HCT116 (cell line): ENCODE results near the gene PRODH. TPM values are rescaled to one million over a fixed set of nuclear protein-coding genes. Genes with fewer than 3 reads are reported as not detected.
"Not testable (repeated sequence)": the region's sequence is repeated elsewhere in the genome, so short reads cannot be mapped to it uniquely, and the experiment has no call there.

ENCODE experiments used
- ATAC-seq: fragments of 200-7000 bp; cut with Tn5 transposase; 2 replicates; pipeline ENCODE4 v1.9.1; 2020; ENCODE audit warnings: mild to moderate bottlenecking, moderate library complexity
- BruUV-seq: library from RNA; stranded (reverse); fragments of 400-500 nt; replicated peaks from 2 replicates; lab custom pipeline; 2021; lab: Mats Ljungman, UMichigan
- CTCF ChIA-PET: fragments of 300-600 bp; sonication (Branson Sonifier 250); formaldehyde crosslinking; loops from one replicate; lab custom pipeline; 2021; ENCODE audit warnings: antibody characterized with exemption; lab: Charles Lee
- POLR2A ChIA-PET: fragments of 300-600, 350-600 bp; sonication (Branson Sonifier 250); formaldehyde crosslinking; loops from one replicate; lab custom pipeline; 2021; ENCODE audit warnings: antibody characterized with exemption; lab: Charles Lee
- RAD21 ChIA-PET, 2 experiments: fragments of 300-600 bp; sonication (Branson Sonifier 250); formaldehyde crosslinking; loops; one replicate each; lab custom pipeline; 2023; ENCODE audit warnings: low total read pairs in 2 of 2; ENCODE audit not compliant: uncharacterized antibody in 2 of 2, unreplicated experiment in 2 of 2, low non-redundant PET in 1 of 2; lab: Charles Lee
- DNase-seq: peaks from one replicate; pipeline ENCODE4 v3.0.0-alpha.2; 2010; ENCODE audit warnings: low read depth, low spot score
- H2AFZ ChIP-seq: fragments of 200-600 bp; shearing (Covaris generic), sonication (generic); 2 replicates; pipeline ENCODE4 v1.6.1; 2017; ENCODE audit warnings: low read depth, mixed run types, mixed read lengths, antibody characterized with exemption, low read length; ENCODE audit not compliant: poor library complexity, severe bottlenecking
- H3K27ac ChIP-seq: 2 replicates; pipeline ENCODE4 v1.5.1; 2012; ENCODE audit warnings: low read depth, low read length
- H3K27me3 ChIP-seq: fragments of 200-600 bp; sonication (generic); 2 replicates; pipeline ENCODE4 v1.6.1; 2016; ENCODE audit warnings: mixed run types, low read length, mixed read lengths; ENCODE audit not compliant: insufficient read depth
- H3K36me3 ChIP-seq, 2 experiments: fragments of 200-500 bp in 1 of 2; fragments of 200-600 bp in 1 of 2; sonication (Bioruptor generic) in 1 of 2; sonication (generic) in 1 of 2; 2 replicates each; pipeline versions ENCODE4 v1.5.1 to v1.6.1; 2014 to 2016; ENCODE audit warnings: low read length in 2 of 2, inconsistent platforms in 1 of 2, mixed read lengths in 1 of 2, mixed run types in 1 of 2; ENCODE audit not compliant: insufficient read depth in 2 of 2, control insufficient read depth in 1 of 2
- H3K4me1 ChIP-seq, 2 experiments: fragments of 200-600 bp in 1 of 2; sonication (generic) in 1 of 2; 2 replicates each; pipeline versions ENCODE4 v1.5.1 to v1.6.1; 2012 to 2017; ENCODE audit warnings: low read length in 2 of 2, inconsistent platforms in 1 of 2, mild to moderate bottlenecking in 1 of 2, mixed read lengths in 1 of 2, mixed run types in 1 of 2, moderate library complexity in 1 of 2; ENCODE audit not compliant: insufficient read depth in 2 of 2, control insufficient read depth in 1 of 2
- H3K4me2 ChIP-seq: fragments of 200-600 bp; sonication (generic); 2 replicates; pipeline ENCODE4 v1.6.1; 2017; ENCODE audit warnings: mixed run types, low read length, mixed read lengths
- H3K4me3 ChIP-seq, 2 experiments: fragments of 200-600 bp in 1 of 2; sonication (generic) in 1 of 2; replicated peaks in 1 of 2; 2 replicates each; pipeline ENCODE4 v1.5.1; 2011 to 2016; ENCODE audit warnings: low read length in 2 of 2, control low read depth in 1 of 2, low read depth in 1 of 2, mild to moderate bottlenecking in 1 of 2, mixed read lengths in 1 of 2, mixed run types in 1 of 2
- H3K79me2 ChIP-seq: fragments of 200-600 bp; sonication (generic); 2 replicates; pipeline ENCODE4 v1.6.1; 2017; ENCODE audit warnings: mild to moderate bottlenecking, mixed run types, low read length, moderate library complexity, mixed read lengths; ENCODE audit not compliant: insufficient read depth
- H3K9ac ChIP-seq: fragments of 200-600 bp; sonication (generic); 2 replicates; pipeline ENCODE4 v1.6.1; 2016; ENCODE audit warnings: low read length, mixed read lengths
- H3K9me2 ChIP-seq: fragments of 200-600 bp; sonication (generic), shearing (Covaris generic); 2 replicates; pipeline ENCODE4 v1.6.1; 2017; ENCODE audit warnings: mixed run types, mild to moderate bottlenecking, moderate library complexity; ENCODE audit not compliant: insufficient read depth
- H3K9me3 ChIP-seq, 2 experiments: fragments of 200-500 bp in 1 of 2; fragments of 200-600 bp in 1 of 2; sonication (Bioruptor generic) in 1 of 2; sonication (generic) in 1 of 2; 2 replicates each; pipeline ENCODE4 v1.6.1; 2014 to 2017; ENCODE audit warnings: low read length in 2 of 2, mixed read lengths in 2 of 2, inconsistent platforms in 1 of 2, low read depth in 1 of 2, mild to moderate bottlenecking in 1 of 2, mixed run types in 1 of 2, moderate library complexity in 1 of 2; ENCODE audit not compliant: control insufficient read depth in 1 of 2, insufficient read depth in 1 of 2
- H4K20me1 ChIP-seq: fragments of 200-600 bp; sonication (generic), shearing (Covaris generic); 2 replicates; pipeline ENCODE4 v1.6.1; 2017; ENCODE audit warnings: mixed run types, mild to moderate bottlenecking, moderate library complexity; ENCODE audit not compliant: insufficient read depth
- REST ChIP-seq: IDR thresholded peaks from 2 replicates; pipeline ENCODE4 v1.6.1; 2012; ENCODE audit warnings: low read depth
- SP1 ChIP-seq: IDR thresholded peaks from 2 replicates; pipeline ENCODE4 v1.6.1; 2012; ENCODE audit warnings: low read depth
- TCF7L2 ChIP-seq: IDR thresholded peaks from 2 replicates; pipeline ENCODE4 v1.7.0; 2011; ENCODE audit warnings: borderline replicate concordance, inconsistent platforms; ENCODE audit not compliant: insufficient read depth, insufficient read length; ENCODE audit errors: extremely low read depth
- ZNF274 ChIP-seq: fragments of 200-500 bp; sonication (Bioruptor generic); IDR thresholded peaks from 2 replicates; pipeline ENCODE4 v1.6.1; 2014; ENCODE audit warnings: mild to moderate bottlenecking, low read depth, low read length, inconsistent platforms
- intact Hi-C: fragments of 100-400 bp; cut with micrococcal nuclease; formaldehyde crosslinking; loops from 2 replicates; pipeline ENCODE4 v1.10.0; 2022
- total RNA-seq: library from RNA; stranded (reverse); gene quantifications from one replicate; pipeline ENCODE4 v1.2.1, GENCODE V29; 2021; ENCODE audit not compliant: unreplicated experiment

PRODH gene
- total RNA-seq, 1 experiment from 2014 or later: 3.2 TPM

- TF ChIP-seq TCF7L2: no peak
- no peak for TF ChIP-seq ZNF274
- no peak for TF ChIP-seq SP1
- no peak for TF ChIP-seq REST
These were observed 10.6 kb downstream of the PRODH start (continued) for GRCh38 chr22:18925368-18926064.

- ATAC-seq, H3K27me3 ChIP-seq, H3K9me3 ChIP-seq, RAD21 ChIA-PET, H3K9me2 ChIP-seq, H2AFZ ChIP-seq, H4K20me1 ChIP-seq, CTCF ChIA-PET, H3K27ac ChIP-seq, BruUV-seq, DNase-seq, H3K4me2 ChIP-seq, H3K79me2 ChIP-seq, H3K4me3 ChIP-seq, intact Hi-C loops, POLR2A ChIA-PET, H3K9ac ChIP-seq, H3K4me1 ChIP-seq, H3K36me3 ChIP-seq: not testable (repeated sequence)
These were observed 15.7 kb downstream of the PRODH start for GRCh38 chr22:18920257-18920902.

- H3K4me3 ChIP-seq, H2AFZ ChIP-seq, H3K79me2 ChIP-seq, H3K9me2 ChIP-seq, H3K9me3 ChIP-seq, H3K9ac ChIP-seq, H3K27ac ChIP-seq, H3K4me2 ChIP-seq, DNase-seq, CTCF ChIA-PET, H3K27me3 ChIP-seq, ATAC-seq, BruUV-seq, intact Hi-C loops, H3K36me3 ChIP-seq, RAD21 ChIA-PET, POLR2A ChIA-PET, H4K20me1 ChIP-seq, H3K4me1 ChIP-seq: not testable (repeated sequence)
These were observed 18.3 kb downstream of the PRODH start for GRCh38 chr22:18917818-18918217.

- POLR2A ChIA-PET, BruUV-seq, H3K4me3 ChIP-seq, DNase-seq, H4K20me1 ChIP-seq, H2AFZ ChIP-seq, H3K9ac ChIP-seq, intact Hi-C loops, H3K4me1 ChIP-seq, H3K27me3 ChIP-seq, H3K36me3 ChIP-seq, H3K79me2 ChIP-seq, H3K9me2 ChIP-seq, H3K27ac ChIP-seq, ATAC-seq, RAD21 ChIA-PET, H3K9me3 ChIP-seq, H3K4me2 ChIP-seq, CTCF ChIA-PET: not testable (repeated sequence)
These were observed 20.5 kb downstream of the PRODH start for GRCh38 chr22:18915550-18915949.
